GM10266 (cell line): Measurements from ENCODE around the gene PRR22.

ENCODE experiments used
- DNase-seq: peaks from one replicate; pipeline ENCODE4 v3.0.0; 2012; ENCODE audit errors: extremely low spot score
- TF ChIP-seq, protein P1 (sequence below): IDR thresholded peaks from 2 replicates; pipeline ENCODE4 v1.5.1; 2012; ENCODE audit warnings: mild to moderate bottlenecking, low read depth; ENCODE audit not compliant: control insufficient read depth, insufficient read depth; ENCODE audit errors: missing control alignments

PRR22 gene

GRCh38 chr19:5804516-5805461 lies 20.2 kb upstream of the PRR22 start, which contains the start of gene NRTN:
TSS of gene NRTN (plus strand) at chr19:5805067. CDS start at chr19:5824166, 19,099 bp downstream.
- DNase-seq, result peak; percentile 92
- TF ChIP-seq, protein P1, sequence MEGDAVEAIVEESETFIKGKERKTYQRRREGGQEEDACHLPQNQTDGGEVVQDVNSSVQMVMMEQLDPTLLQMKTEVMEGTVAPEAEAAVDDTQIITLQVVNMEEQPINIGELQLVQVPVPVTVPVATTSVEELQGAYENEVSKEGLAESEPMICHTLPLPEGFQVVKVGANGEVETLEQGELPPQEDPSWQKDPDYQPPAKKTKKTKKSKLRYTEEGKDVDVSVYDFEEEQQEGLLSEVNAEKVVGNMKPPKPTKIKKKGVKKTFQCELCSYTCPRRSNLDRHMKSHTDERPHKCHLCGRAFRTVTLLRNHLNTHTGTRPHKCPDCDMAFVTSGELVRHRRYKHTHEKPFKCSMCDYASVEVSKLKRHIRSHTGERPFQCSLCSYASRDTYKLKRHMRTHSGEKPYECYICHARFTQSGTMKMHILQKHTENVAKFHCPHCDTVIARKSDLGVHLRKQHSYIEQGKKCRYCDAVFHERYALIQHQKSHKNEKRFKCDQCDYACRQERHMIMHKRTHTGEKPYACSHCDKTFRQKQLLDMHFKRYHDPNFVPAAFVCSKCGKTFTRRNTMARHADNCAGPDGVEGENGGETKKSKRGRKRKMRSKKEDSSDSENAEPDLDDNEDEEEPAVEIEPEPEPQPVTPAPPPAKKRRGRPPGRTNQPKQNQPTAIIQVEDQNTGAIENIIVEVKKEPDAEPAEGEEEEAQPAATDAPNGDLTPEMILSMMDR, result no peak

DNA sequence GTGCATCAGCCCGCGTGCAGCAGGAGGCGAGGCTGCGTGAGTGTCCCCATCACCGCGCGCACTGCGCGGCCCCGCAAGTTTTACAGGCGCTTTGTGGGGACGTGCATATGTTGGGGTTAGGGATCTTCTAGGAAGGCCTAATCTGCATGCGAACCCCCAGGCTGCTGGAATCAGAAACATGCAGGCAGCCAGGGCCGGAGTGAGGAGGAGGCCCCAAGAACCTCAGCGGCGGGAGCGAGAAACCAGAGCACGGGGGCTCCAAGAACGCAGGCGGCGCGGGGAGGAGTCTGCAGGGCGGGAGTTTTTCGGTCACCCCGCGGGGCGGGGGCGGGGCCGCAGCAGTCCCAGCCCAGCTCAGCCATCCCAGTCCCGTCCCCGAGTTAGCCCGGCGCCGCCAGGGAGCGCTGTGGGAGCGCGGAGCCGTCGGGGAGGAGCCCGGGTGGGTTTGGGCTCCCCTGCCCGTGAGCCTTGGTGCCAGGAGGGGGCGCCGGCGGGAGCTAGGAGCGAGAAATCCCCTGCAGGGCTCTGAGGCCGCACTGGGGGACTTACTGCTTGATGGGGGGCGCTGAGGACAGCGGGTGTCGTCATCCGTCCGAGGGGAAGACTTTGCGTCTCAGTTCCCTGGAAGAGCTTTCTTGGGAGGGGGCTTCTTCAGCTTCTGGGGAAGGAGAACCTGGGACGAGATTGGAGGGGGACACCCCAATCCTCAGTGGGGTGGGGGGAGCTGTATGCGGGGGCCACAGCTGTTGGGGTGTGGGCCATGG lies 19.4 kb upstream of the PRR22 start:
- peak; percentile 99 for DNase-seq
- TF ChIP-seq, protein P1, result peak; percentile 98

GRCh38 chr19:5803441-5803751 lies 18.9 kb upstream of the PRR22 start:
- DNase-seq, result no peak
- TF ChIP-seq, protein P1, result no peak

DNA sequence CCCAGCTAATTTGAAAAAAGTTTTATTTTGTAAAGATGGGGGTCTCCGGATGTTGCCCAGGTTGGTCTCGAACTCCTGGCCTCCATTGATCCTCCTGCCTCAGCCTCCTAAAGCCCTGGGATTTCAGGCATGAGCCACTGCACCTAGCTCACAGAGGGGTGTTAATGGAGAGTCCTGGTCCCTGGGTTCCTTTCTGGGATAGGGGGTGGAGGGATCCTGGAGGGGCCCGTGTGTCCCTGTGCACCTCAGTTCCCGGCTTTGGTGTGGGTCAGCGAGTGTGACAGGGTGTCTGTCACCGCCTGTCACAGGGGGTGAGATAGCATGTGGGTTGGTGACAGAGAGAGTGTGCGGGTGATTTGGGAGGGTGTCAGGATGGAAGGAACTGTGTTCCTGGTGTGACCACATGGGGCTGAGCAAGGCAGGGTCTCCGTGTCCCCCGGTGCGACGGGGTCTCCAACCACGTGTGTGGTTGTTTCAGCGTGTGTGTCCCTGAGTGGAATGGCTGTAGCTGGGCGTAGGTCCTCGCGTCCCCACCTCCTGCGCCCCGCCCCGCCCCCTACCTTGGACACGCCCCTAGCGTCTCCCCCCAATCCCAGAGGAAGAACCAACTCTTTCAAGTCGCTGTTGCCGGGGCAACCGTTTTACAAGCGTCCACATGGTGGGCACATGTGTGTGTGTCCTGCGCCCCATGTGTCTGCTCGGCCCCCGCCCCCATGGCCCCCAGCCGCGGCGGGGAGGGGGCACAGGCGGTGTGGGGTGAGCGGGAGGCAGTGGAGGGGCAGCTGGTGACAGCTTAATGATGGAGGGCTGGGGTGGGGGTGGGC lies 17.5 kb upstream of the PRR22 start:
- DNase-seq, result no peak
- TF ChIP-seq, protein P1, result no peak

DNA sequence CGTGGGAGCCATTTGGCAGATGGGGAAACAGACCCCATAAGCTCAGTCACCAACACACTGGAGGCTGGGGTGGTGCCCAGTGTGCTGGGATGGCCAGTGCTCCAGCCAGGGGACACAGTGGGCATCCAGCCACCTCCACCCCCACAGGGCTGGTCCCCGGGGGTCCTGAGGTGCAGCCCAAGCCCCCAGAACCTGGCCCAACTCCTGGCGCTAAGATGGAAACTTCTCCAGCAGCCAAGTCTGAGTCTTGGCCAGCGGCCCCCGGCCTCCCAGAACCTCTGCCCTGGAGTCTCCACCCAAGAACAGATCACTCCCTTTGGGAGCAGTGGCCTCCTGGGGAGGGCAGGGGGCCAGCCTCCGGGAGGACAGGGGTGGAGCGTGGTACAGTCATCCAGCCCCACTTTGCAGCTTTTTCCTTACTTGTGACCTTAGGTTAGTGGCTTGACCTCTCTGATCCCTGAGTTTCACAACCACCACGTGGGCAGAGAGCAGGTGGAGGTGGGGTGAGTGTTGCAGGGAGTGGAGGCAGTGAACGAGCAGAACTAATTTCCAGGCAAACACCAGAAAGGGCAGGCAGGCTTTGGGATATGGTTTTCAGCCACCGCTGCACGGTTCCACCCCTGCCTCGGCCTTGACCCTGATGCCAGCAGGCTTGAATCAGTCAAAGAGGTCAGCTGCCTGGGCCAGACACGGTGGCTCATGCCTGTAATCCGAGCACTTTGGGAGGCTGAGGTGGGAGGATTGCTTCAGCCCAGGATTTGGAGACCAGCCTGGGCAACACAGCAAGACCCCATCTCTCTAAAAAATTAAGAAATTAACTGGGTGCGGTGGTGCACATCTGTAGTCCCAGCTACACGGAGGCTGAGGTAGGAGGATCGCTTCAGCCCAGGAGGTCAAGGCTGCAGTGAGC lies 16.1 kb upstream of the PRR22 start:
- DNase-seq, result no peak
- TF ChIP-seq, protein P1, result no peak

- TF ChIP-seq, protein P1, result no peak
- DNase-seq, result no peak
Measured at GRCh38 chr19:5799247-5800241, 15.0 kb upstream of the PRR22 start.
